Brain microvascular endothelial cell (primary cell): ENCODE measurements around the gene YWHAQ.

Experiments used
- DNase-seq: peaks from one replicate; pipeline ENCODE4 v3.0.0-alpha.2; 2020
- H3K27ac ChIP-seq: fragments of 250-450 bp; sonication (Bioruptor Pico); 2 replicates; pipeline ENCODE4 v1.5.1; 2020; ENCODE audit warnings: mild to moderate bottlenecking, moderate library complexity
- H3K27me3 ChIP-seq: fragments of 250-450 bp; sonication (Bioruptor Pico); replicated peaks from 2 replicates; pipeline ENCODE4 v1.5.1; 2020; ENCODE audit warnings: mild to moderate bottlenecking
- H3K36me3 ChIP-seq: fragments of 250-450 bp; sonication (Bioruptor Pico); replicated peaks from 2 replicates; pipeline ENCODE4 v1.5.1; 2020; ENCODE audit warnings: mild to moderate bottlenecking
- H3K4me3 ChIP-seq: 2 replicates; pipeline ENCODE4 v1.5.1; 2011; ENCODE audit warnings: low read depth, mild to moderate bottlenecking, control low read depth, low read length, moderate library complexity
- in situ Hi-C: cut with HindIII; loops from 2 replicates; pipeline ENCODE4 v1.10.0; 2017; ENCODE audit warnings: low sequenced_read_pairs, low pct_ligation_motif_present
- TF ChIP-seq, protein P1 (sequence below): IDR thresholded peaks from 2 replicates; pipeline ENCODE4 v1.5.1; 2011; ENCODE audit warnings: low read depth, mild to moderate bottlenecking, moderate library complexity, low read length, control low read depth, inconsistent platforms; ENCODE audit errors: missing control alignments

The YWHAQ gene

DNA sequence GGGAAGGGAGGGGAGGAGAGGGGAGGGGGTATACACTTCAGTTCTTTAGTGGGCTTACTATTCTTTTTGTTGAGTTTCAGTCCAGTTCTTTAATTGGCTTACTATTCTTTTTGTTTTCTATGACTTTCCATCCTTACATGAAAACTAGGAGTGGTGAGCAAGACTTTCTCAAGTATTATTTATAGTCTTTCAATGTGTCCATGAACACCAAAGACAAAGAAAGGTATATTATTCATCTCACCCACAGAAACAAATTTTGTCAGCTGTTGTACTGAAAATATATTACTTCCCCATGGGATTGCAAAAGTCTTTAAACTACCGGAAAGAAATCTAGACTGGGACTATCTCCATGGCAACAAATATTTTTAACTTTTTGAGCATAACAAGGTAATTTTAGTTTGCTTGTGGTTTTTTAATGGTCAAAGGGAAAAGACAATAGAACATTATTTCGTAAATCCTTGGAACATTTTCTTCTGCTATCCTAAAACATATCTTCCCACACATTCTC, 92.7 kb downstream of the YWHAQ start:
- H3K27me3 ChIP-seq = no peaks in the 10 kb centered on the region
- peaks cover 2% of the 10 kb centered on the region for H3K36me3 ChIP-seq
- peak overlapping the region; percentile 68 for H3K27ac ChIP-seq
- no peak for DNase-seq
- TF ChIP-seq, protein P1, sequence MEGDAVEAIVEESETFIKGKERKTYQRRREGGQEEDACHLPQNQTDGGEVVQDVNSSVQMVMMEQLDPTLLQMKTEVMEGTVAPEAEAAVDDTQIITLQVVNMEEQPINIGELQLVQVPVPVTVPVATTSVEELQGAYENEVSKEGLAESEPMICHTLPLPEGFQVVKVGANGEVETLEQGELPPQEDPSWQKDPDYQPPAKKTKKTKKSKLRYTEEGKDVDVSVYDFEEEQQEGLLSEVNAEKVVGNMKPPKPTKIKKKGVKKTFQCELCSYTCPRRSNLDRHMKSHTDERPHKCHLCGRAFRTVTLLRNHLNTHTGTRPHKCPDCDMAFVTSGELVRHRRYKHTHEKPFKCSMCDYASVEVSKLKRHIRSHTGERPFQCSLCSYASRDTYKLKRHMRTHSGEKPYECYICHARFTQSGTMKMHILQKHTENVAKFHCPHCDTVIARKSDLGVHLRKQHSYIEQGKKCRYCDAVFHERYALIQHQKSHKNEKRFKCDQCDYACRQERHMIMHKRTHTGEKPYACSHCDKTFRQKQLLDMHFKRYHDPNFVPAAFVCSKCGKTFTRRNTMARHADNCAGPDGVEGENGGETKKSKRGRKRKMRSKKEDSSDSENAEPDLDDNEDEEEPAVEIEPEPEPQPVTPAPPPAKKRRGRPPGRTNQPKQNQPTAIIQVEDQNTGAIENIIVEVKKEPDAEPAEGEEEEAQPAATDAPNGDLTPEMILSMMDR = no peak
- no peak overlapping the region for H3K4me3 ChIP-seq
- in situ Hi-C loops = no loop called here

DNA sequence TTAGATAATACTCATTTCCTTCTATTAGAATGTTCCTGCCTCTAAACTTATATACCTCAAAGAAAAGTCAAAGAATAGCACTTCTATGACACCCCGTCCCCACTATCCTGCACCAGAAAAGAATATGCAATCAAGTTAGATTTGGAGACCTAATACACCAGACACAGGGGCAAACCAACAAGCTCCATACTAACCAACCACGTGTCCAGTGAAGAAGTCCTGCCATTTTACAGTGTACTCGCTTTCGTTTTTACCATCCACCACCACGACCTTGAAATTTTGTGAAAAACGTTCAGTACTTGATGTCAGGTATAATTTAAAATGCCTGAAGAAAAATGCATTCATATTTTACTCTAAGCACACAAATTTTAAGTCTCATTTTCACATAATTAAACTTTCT, 94.3 kb downstream of the YWHAQ start:
- no peak overlapping the region for H3K27ac ChIP-seq
- TF ChIP-seq, protein P1 = no peak
- H3K4me3 ChIP-seq = no peak overlapping the region
- H3K36me3 ChIP-seq = peaks cover 2% of the 10 kb centered on the region
- in situ Hi-C loops = no loop called here
- DNase-seq = no peak
- no peaks in the 10 kb centered on the region for H3K27me3 ChIP-seq

DNA sequence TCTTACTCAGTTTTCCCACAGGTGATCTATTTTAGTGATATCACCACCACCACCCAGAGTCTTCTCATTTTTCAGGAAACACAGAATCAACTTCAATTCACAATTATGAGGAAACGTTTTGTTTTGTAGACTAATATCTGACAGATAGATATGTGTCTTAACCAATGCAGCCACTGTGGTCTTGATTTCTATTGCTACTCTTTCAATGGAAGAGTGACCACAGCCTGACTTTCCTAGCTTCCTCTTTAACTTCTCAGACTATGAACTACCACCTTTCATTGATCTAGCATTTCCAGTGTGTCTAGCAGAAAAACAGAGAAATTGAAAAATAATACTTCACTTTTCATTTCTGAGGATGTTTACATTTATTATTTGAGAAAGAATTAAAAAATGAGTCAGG, 95.6 kb downstream of the YWHAQ start:
- no peak overlapping the region for H3K27ac ChIP-seq
- H3K27me3 ChIP-seq = no peaks in the 10 kb centered on the region

More for the DNA sequence above, 95.6 kb downstream of the YWHAQ start:
- H3K4me3 ChIP-seq = no peak overlapping the region
- peaks cover 2% of the 10 kb centered on the region for H3K36me3 ChIP-seq
- in situ Hi-C loops = no loop called here
- DNase-seq = no peak
- TF ChIP-seq, protein P1 = no peak
